Neural cell (in vitro differentiated cells): ENCODE data around the gene GRIK3. TPM values are rescaled to one million over a fixed set of nuclear protein-coding genes. Genes with fewer than 3 reads are reported as not detected.

Experiments
- H2AFZ ChIP-seq: fragments of 200-600, 300-800 bp; sonication (generic), shearing (Covaris generic); 2 replicates; pipeline ENCODE4 v1.6.0; 2014; ENCODE audit warnings: low read depth, mild to moderate bottlenecking, antibody characterized with exemption, low read length, moderate library complexity
- H3F3A ChIP-seq: fragments of 200-600 bp; shearing (Covaris generic); 2 replicates; pipeline ENCODE4 v1.6.1; 2016; ENCODE audit warnings: mild to moderate bottlenecking, moderate library complexity, mixed read lengths, antibody characterized with exemption, low read length; ENCODE audit not compliant: insufficient read depth, poor library complexity, severe bottlenecking
- H3K27ac ChIP-seq: fragments of 200-600, 300-800 bp; sonication (generic), shearing (Covaris generic); 2 replicates; pipeline ENCODE4 v1.5.1; 2014; ENCODE audit warnings: mild to moderate bottlenecking, low read length, moderate library complexity
- H3K27me3 ChIP-seq: fragments of 300-800, 200-600 bp; sonication (generic), shearing (Covaris generic); 2 replicates; pipeline ENCODE4 v1.6.0; 2014; ENCODE audit warnings: mild to moderate bottlenecking, low read depth, low read length, moderate library complexity; ENCODE audit not compliant: insufficient read depth
- H3K36me3 ChIP-seq: fragments of 300-800, 200-600 bp; sonication (generic), shearing (Covaris generic); 2 replicates; pipeline ENCODE4 v1.5.1; 2014; ENCODE audit warnings: mild to moderate bottlenecking, antibody characterized with exemption, low read length, moderate library complexity; ENCODE audit not compliant: insufficient read depth
- H3K4me2 ChIP-seq: fragments of 300-800, 200-600 bp; sonication (generic), shearing (Covaris generic); 2 replicates; pipeline ENCODE4 v1.6.0; 2014; ENCODE audit warnings: mild to moderate bottlenecking, low read length
- H3K4me3 ChIP-seq: fragments of 300-800, 200-600 bp; sonication (generic), shearing (Covaris generic); 2 replicates; pipeline ENCODE4 v1.5.1; 2014; ENCODE audit warnings: mild to moderate bottlenecking, low read length, moderate library complexity
- H3K79me2 ChIP-seq: fragments of 200-600 bp; shearing (Covaris generic); replicated peaks from 2 replicates; pipeline ENCODE4 v1.6.0; 2014; ENCODE audit warnings: mild to moderate bottlenecking, low read length, moderate library complexity; ENCODE audit not compliant: insufficient read depth
- H3K9ac ChIP-seq: fragments of 300-800, 200-600 bp; sonication (generic), shearing (Covaris generic); 2 replicates; pipeline ENCODE4 v1.6.1; 2016; ENCODE audit warnings: mild to moderate bottlenecking, low read length, mixed read lengths
- H3K9me2 ChIP-seq: fragments of 200-600 bp; shearing (Covaris generic); 2 replicates; pipeline ENCODE4 v1.6.1; 2016; ENCODE audit warnings: mild to moderate bottlenecking, low read length, mixed read lengths; ENCODE audit not compliant: insufficient read depth
- H3K9me3 ChIP-seq: fragments of 200-600, 300-800 bp; sonication (generic), shearing (Covaris generic); 2 replicates; pipeline ENCODE4 v1.6.1; 2016; ENCODE audit warnings: mild to moderate bottlenecking, mixed run types, low read length, moderate library complexity, mixed read lengths
- H4K20me1 ChIP-seq: fragments of 200-600 bp; shearing (Covaris generic); 2 replicates; pipeline ENCODE4 v1.6.1; 2016; ENCODE audit warnings: mild to moderate bottlenecking, mixed run types; ENCODE audit not compliant: insufficient read depth
- EP300 ChIP-seq: fragments of 450-650 bp; conservative IDR thresholded peaks from 2 replicates; pipeline ENCODE4 v1.6.1; 2014; ENCODE audit warnings: antibody characterized with exemption, mild to moderate bottlenecking, moderate library complexity; ENCODE audit not compliant: poor library complexity, severe bottlenecking
- EZH2 ChIP-seq: fragments of 200-600, 300-800 bp; shearing (Covaris generic), sonication (generic); IDR thresholded peaks from 2 replicates; pipeline ENCODE4 v1.6.1; 2014; ENCODE audit warnings: antibody characterized with exemption, low read length, borderline replicate concordance, mild to moderate bottlenecking; ENCODE audit not compliant: insufficient read depth, poor library complexity, severe bottlenecking
- MXI1 ChIP-seq: fragments of 450-650 bp; conservative IDR thresholded peaks from 2 replicates; pipeline ENCODE4 v1.6.1; 2014; ENCODE audit warnings: antibody characterized with exemption, mild to moderate bottlenecking; ENCODE audit not compliant: poor library complexity, severe bottlenecking
- POLR2AphosphoS5 ChIP-seq: IDR thresholded peaks from 2 replicates; pipeline ENCODE4 v1.6.1; 2012
- RAD21 ChIP-seq: fragments of 450-650 bp; conservative IDR thresholded peaks from 2 replicates; pipeline ENCODE4 v1.6.1; 2014; ENCODE audit warnings: antibody characterized with exemption, mild to moderate bottlenecking, moderate library complexity
- SMC3 ChIP-seq: fragments of 450-650 bp; conservative IDR thresholded peaks from 2 replicates; pipeline ENCODE4 v1.6.1; 2014; ENCODE audit warnings: antibody characterized with exemption, mild to moderate bottlenecking, moderate library complexity; ENCODE audit not compliant: poor library complexity
- TAF1 ChIP-seq: IDR thresholded peaks from 2 replicates; pipeline ENCODE4 v1.6.1; 2012; ENCODE audit warnings: low read depth
- polyA plus RNA-seq: library from polyadenylated mRNA; depleted of rRNA; stranded (reverse); fragments of >200 nt; gene quantifications from 2 replicates; pipeline ENCODE4 v1.2.3, GENCODE V29; 2014
- TF ChIP-seq, protein P1 (sequence below): IDR thresholded peaks from 2 replicates; pipeline ENCODE4 v1.6.1; 2012; ENCODE audit warnings: borderline replicate concordance
- TF ChIP-seq, protein P2 (sequence below): fragments of 450-650 bp; IDR thresholded peaks from 2 replicates; pipeline ENCODE4 v1.5.1; 2014; ENCODE audit warnings: antibody characterized with exemption, mild to moderate bottlenecking, moderate library complexity; ENCODE audit not compliant: poor library complexity, severe bottlenecking

Gene GRIK3
- polyA plus RNA-seq, 1 donor from 2014 or later, result 5.0 TPM

DNA sequence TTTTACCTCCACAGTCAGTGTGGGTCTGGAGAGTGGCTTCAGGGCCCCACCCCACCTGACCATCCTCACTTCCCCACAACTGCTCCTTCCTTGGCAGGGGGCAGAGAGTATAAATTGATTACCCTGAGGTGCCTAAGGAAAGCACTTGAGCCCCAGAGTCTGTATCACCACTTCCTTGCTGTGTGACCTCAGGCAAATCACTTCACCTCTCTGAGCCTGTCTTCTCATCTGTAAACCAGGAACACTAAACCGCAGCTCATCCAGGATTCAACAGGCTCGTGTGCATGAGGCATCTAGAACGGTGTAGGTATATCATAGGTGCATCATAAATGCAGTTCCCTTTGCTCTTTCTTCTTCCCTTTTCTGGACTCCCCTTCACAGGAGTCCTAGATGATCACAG, 43.4 kb downstream of the GRIK3 start:
- Histone ChIP-seq H4K20me1 (no peaks in the 10 kb centered on the region), H3K9me2 (no peaks in the 10 kb centered on the region), H3K79me2 (no peaks in the 10 kb centered on the region), H3K27me3 (no peaks in the 10 kb centered on the region), H3K9me3 (no peaks in the 10 kb centered on the region), H3K27ac (no peak overlapping the region), H3K9ac (no peak overlapping the region), H3F3A (no peaks in the 10 kb centered on the region), H3K36me3 (no peaks in the 10 kb centered on the region), H3K4me2 (no peak overlapping the region), H3K4me3 (no peak overlapping the region), H2AFZ (no peak overlapping the region)
- TF ChIP-seq TAF1 (no peak), MXI1 (no peak), EP300 (no peak), POLR2AphosphoS5 (no peak), EZH2 (no peak), SMC3 (no peak), RAD21 (no peak)
- TF ChIP-seq, protein P1, sequence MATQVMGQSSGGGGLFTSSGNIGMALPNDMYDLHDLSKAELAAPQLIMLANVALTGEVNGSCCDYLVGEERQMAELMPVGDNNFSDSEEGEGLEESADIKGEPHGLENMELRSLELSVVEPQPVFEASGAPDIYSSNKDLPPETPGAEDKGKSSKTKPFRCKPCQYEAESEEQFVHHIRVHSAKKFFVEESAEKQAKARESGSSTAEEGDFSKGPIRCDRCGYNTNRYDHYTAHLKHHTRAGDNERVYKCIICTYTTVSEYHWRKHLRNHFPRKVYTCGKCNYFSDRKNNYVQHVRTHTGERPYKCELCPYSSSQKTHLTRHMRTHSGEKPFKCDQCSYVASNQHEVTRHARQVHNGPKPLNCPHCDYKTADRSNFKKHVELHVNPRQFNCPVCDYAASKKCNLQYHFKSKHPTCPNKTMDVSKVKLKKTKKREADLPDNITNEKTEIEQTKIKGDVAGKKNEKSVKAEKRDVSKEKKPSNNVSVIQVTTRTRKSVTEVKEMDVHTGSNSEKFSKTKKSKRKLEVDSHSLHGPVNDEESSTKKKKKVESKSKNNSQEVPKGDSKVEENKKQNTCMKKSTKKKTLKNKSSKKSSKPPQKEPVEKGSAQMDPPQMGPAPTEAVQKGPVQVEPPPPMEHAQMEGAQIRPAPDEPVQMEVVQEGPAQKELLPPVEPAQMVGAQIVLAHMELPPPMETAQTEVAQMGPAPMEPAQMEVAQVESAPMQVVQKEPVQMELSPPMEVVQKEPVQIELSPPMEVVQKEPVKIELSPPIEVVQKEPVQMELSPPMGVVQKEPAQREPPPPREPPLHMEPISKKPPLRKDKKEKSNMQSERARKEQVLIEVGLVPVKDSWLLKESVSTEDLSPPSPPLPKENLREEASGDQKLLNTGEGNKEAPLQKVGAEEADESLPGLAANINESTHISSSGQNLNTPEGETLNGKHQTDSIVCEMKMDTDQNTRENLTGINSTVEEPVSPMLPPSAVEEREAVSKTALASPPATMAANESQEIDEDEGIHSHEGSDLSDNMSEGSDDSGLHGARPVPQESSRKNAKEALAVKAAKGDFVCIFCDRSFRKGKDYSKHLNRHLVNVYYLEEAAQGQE, result no peak
- TF ChIP-seq, protein P2, sequence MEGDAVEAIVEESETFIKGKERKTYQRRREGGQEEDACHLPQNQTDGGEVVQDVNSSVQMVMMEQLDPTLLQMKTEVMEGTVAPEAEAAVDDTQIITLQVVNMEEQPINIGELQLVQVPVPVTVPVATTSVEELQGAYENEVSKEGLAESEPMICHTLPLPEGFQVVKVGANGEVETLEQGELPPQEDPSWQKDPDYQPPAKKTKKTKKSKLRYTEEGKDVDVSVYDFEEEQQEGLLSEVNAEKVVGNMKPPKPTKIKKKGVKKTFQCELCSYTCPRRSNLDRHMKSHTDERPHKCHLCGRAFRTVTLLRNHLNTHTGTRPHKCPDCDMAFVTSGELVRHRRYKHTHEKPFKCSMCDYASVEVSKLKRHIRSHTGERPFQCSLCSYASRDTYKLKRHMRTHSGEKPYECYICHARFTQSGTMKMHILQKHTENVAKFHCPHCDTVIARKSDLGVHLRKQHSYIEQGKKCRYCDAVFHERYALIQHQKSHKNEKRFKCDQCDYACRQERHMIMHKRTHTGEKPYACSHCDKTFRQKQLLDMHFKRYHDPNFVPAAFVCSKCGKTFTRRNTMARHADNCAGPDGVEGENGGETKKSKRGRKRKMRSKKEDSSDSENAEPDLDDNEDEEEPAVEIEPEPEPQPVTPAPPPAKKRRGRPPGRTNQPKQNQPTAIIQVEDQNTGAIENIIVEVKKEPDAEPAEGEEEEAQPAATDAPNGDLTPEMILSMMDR, result no peak

DNA sequence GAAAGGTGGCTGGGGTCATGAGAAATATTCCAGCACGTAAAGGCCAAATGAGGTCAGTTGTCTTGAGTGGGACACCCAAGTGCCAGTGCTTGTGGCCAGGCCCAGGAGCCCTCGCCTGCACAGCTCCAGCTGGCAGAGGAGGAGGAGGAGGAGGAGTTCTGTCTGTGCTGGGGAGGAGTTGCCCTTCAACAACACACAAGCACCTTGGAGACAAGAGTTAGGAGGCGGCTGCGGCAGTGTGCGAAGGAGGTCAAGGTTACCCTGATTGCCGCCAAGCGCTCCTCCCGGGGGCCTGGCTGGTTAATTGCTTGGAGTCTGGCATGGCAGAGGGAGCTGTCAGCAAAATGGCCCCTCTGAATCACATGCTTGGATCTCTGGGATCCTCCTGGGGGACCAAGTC, 45.1 kb downstream of the GRIK3 start:
- no peaks in the 10 kb centered on the region for H3F3A ChIP-seq
- H3K9me2 ChIP-seq, result no peaks in the 10 kb centered on the region
- no peak overlapping the region for H3K27ac ChIP-seq
- no peak overlapping the region for H2AFZ ChIP-seq
- no peak overlapping the region for H3K4me2 ChIP-seq
- H3K27me3 ChIP-seq, result no peaks in the 10 kb centered on the region
- no peak overlapping the region for H3K9ac ChIP-seq
- H3K36me3 ChIP-seq, result no peaks in the 10 kb centered on the region
- H3K79me2 ChIP-seq, result no peaks in the 10 kb centered on the region
- H4K20me1 ChIP-seq, result no peaks in the 10 kb centered on the region
- H3K4me3 ChIP-seq, result no peak overlapping the region
- no peaks in the 10 kb centered on the region for H3K9me3 ChIP-seq
- TF ChIP-seq RAD21 (no peak), TAF1 (no peak), MXI1 (no peak), EZH2 (no peak), POLR2AphosphoS5 (no peak), SMC3 (no peak), EP300 (no peak)
- TF ChIP-seq, protein P2, result no peak
- TF ChIP-seq, protein P1, result no peak
